Measurements from ENCODE around the gene RPL28. TPM values are rescaled to one million over a fixed set of nuclear protein-coding genes. Genes with fewer than 3 reads are reported as not detected.
A peak's percentile ranks its signal among the peaks of the same experiment; 100 is the strongest.

Gene RPL28
- total RNA-seq, 2 experiments from 2014 or later, result 3,001 to 3,058 TPM

GRCh38 chr19:55372316-55373081 lies 13.2 kb upstream of the RPL28 start:
- DNase-seq (peak; percentile 81), ATAC-seq (peak; percentile 76)
- intact Hi-C loops (cut with micrococcal nuclease), result no loop called here
- peaks cover 43% of the 10 kb centered on the region for H3K27me3 Mint-ChIP-seq
- no peaks in the 10 kb centered on the region for H3K36me3 Mint-ChIP-seq (ENCODE audit: low read depth)
- TF ChIP-seq CTCF (IDR thresholded peaks at IDR 0.05), result no peak
- H3K4me1 Mint-ChIP-seq (ENCODE audit: low read depth), result peaks cover 13% of the 10 kb centered on the region
- CTCF ChIA-PET, result interaction anchor here (1.2 to 1.8 kb wide), 2 partner anchors 10 to 71 kb away, joined by 3 to 7 read pairs; no protein-coding TSS in a partner anchor
- H3K27ac Mint-ChIP-seq, result no peak overlapping the region
- no peak overlapping the region for H3K4me3 Mint-ChIP-seq
- H3K9me3 Mint-ChIP-seq, result no peaks in the 10 kb centered on the region
- POLR2A ChIA-PET, result interaction anchor here (0.7 to 8.1 kb wide), 3 partner anchors 11 to 20 kb away, joined by 3 to 37 read pairs (median 3); partner anchors contain the start of gene TMEM238

- ChIA-PET POLR2A (interaction anchor here (0.7 to 8.1 kb wide), 3 partner anchors 10 to 73 kb away, joined by 3 to 37 read pairs (median 4); partner anchors contain the start of gene TMEM238), CTCF (interaction anchor here (1.8 kb wide), 1 partner anchor 72 kb away, joined by 7 read pairs; no protein-coding TSS in a partner anchor)
- intact Hi-C loops (cut with micrococcal nuclease), result no loop called here
- no peak overlapping the region for H3K27ac Mint-ChIP-seq
- no peak for ATAC-seq
- H3K36me3 Mint-ChIP-seq (ENCODE audit: low read depth), result no peaks in the 10 kb centered on the region
- no peaks in the 10 kb centered on the region for H3K9me3 Mint-ChIP-seq
- peaks cover 37% of the 10 kb centered on the region for H3K27me3 Mint-ChIP-seq
- H3K4me1 Mint-ChIP-seq (ENCODE audit: low read depth), result peaks cover 13% of the 10 kb centered on the region
- DNase-seq, result no peak
- no peak overlapping the region for H3K4me3 Mint-ChIP-seq
- no peak for TF ChIP-seq CTCF (IDR thresholded peaks at IDR 0.05)
Measured at GRCh38 chr19:55373306-55373992, 12.3 kb upstream of the RPL28 start.

GRCh38 chr19:55373993-55374757 lies 11.6 kb upstream of the RPL28 start:
- no peaks in the 10 kb centered on the region for H3K36me3 Mint-ChIP-seq (ENCODE audit: low read depth)
- no peak for ATAC-seq
- intact Hi-C loops (cut with micrococcal nuclease), result no loop called here
- H3K27ac Mint-ChIP-seq, result no peak overlapping the region
- H3K9me3 Mint-ChIP-seq, result no peaks in the 10 kb centered on the region
- peaks cover 13% of the 10 kb centered on the region for H3K4me1 Mint-ChIP-seq (ENCODE audit: low read depth)
- ChIA-PET POLR2A (interaction anchor here (1.0 to 8.1 kb wide), 2 partner anchors 9 to 92 kb away, joined by 4 to 37 read pairs; partner anchors contain the start of gene TMEM238), CTCF (no interaction called here)
- no peak for TF ChIP-seq CTCF (IDR thresholded peaks at IDR 0.05)
- H3K27me3 Mint-ChIP-seq, result peaks cover 33% of the 10 kb centered on the region
- H3K4me3 Mint-ChIP-seq, result no peak overlapping the region
- no peak for DNase-seq

- no peak within 1 kb of the TSS for H3K4me3 Mint-ChIP-seq
- intact Hi-C loops (cut with micrococcal nuclease), result no loop called here
- ChIA-PET POLR2A (interaction anchor here (0.8 to 8.1 kb wide), 3 partner anchors 7 to 28 kb away, joined by 3 to 37 read pairs (median 3); partner anchors contain the start of gene TMEM238), CTCF (interaction anchor here (0.6 kb wide), 1 partner anchor 36 kb away, joined by 3 read pairs; no protein-coding TSS in a partner anchor)
- H3K27me3 Mint-ChIP-seq, result peaks cover 20% of the 10 kb centered on the region
- ATAC-seq, result no peak
- H3K27ac Mint-ChIP-seq, result no peak within 1 kb of the TSS
- peaks cover 3% of the 10 kb centered on the region for H3K36me3 Mint-ChIP-seq (ENCODE audit: low read depth)
- H3K4me1 Mint-ChIP-seq (ENCODE audit: low read depth), result peaks cover 10% of the 10 kb centered on the region
- H3K9me3 Mint-ChIP-seq, result no peaks in the 10 kb centered on the region
- no peak for TF ChIP-seq CTCF (IDR thresholded peaks at IDR 0.05)
- no peak for DNase-seq
Measured at GRCh38 chr19:55376241-55376933, 9.3 kb upstream of the RPL28 start, which contains the start of gene TMEM190. TSS of gene TMEM190 (plus strand) at chr19:55376826. CDS start at chr19:55376854, 28 bp downstream.
